ENCODE measurements around the gene PIGW. TPM values are rescaled to one million over a fixed set of nuclear protein-coding genes. Genes with fewer than 3 reads are reported as not detected.

PIGW gene
- total RNA-seq, 1 experiment from 2014 or later: 9.7 TPM

DNA sequence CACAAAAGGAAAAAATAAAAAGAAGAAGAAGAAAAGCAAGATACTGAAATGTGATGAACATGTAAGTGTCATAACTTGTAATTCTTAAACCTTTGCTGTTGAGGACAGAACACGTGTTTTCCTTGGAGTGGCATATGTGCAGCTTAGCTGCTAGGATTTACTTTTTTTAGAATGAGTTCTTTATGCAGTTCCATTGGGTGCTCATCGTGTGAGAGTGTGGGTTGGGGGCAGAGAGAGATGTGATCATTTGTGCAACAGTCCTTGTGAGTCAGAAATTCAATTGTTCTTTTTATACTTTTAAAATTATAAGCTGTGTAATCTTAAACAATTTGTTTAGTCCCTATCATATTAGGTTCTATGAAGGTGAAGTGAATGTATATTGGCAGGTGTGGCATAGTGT lies 51.4 kb downstream of the PIGW start:
- Histone ChIP-seq H3K27ac (no peak overlapping the region), H3K9me3 (replicated peaks) (no peaks in the 10 kb centered on the region), H3K36me3 (peaks cover 96% of the 10 kb centered on the region), H3K27me3 (replicated peaks) (no peaks in the 10 kb centered on the region), H3K4me3 (no peak overlapping the region), H3K4me1 (replicated peaks) (peaks cover under 1% of the 10 kb centered on the region)
- DNase-seq (ENCODE audit: low read depth in 1 of 2, low spot score in 2 of 2): no peak

Other genes with a start within 250 kb of the PIGW start
- not detected in 2 replicates for gene TBC1D3G, start 211.1 kb upstream of the PIGW start, total RNA-seq (2014; rRNA removed; shearing (Covaris generic))
- gene TBC1D3H, start 146.6 kb upstream of the PIGW start, total RNA-seq (2014; rRNA removed; shearing (Covaris generic)): not detected in 2 replicates
- 34.5 and 41.7 TPM in 2 replicates for gene ZNHIT3, start 48.3 kb upstream of the PIGW start, total RNA-seq (2014; rRNA removed; shearing (Covaris generic))
- 56.0 and 57.9 TPM in 2 replicates for gene MYO19, start 119 bp upstream of the PIGW start, total RNA-seq (2014; rRNA removed; shearing (Covaris generic))
- gene GGNBP2, start 9.9 kb downstream of the PIGW start, total RNA-seq (2014; rRNA removed; shearing (Covaris generic)): 47.6 and 54.0 TPM in 2 replicates
- 6.5 and 8.0 TPM in 2 replicates for gene DHRS11, start 56.9 kb downstream of the PIGW start, total RNA-seq (2014; rRNA removed; shearing (Covaris generic))
- 8.5 and 12.8 TPM in 2 replicates for gene MRM1, start 66.6 kb downstream of the PIGW start, total RNA-seq (2014; rRNA removed; shearing (Covaris generic))

Measured in SJSA1 (cell line).